ENCODE data around the gene ACACA.

GRCh38 chr17:37340804-37341203 is 65.8 kb downstream of the ACACA start:
- TF ChIP-seq CTCF (IDR thresholded peaks at IDR 0.05; ENCODE audit: extremely low read depth in 1 of 2, insufficient read depth in 1 of 2, low read depth in 1 of 2, low read length in 2 of 2) (no peak), JUN (IDR thresholded peaks at IDR 0.05; ENCODE audit: borderline replicate concordance, insufficient read depth, insufficient read length, low read depth) (no peak), POLR2AphosphoS5 (IDR thresholded peaks at IDR 0.05; ENCODE audit: insufficient read depth, low read depth, low read length) (no peak), EZH2 (IDR thresholded peaks at IDR 0.05; ENCODE audit: borderline replicate concordance, low read depth, low read length, severe bottlenecking) (no peak), GATA2 (IDR thresholded peaks at IDR 0.05; ENCODE audit: insufficient read depth, insufficient read length, low read depth, low read length) (no peak)

All from endothelial cell of umbilical vein (primary cell).